Measurements from ENCODE around the gene OR6M1. TPM values are rescaled to one million over a fixed set of nuclear protein-coding genes. Genes with fewer than 3 reads are reported as not detected.

The OR6M1 gene
- total and polyA plus RNA-seq, 4 donors = not detected

DNA sequence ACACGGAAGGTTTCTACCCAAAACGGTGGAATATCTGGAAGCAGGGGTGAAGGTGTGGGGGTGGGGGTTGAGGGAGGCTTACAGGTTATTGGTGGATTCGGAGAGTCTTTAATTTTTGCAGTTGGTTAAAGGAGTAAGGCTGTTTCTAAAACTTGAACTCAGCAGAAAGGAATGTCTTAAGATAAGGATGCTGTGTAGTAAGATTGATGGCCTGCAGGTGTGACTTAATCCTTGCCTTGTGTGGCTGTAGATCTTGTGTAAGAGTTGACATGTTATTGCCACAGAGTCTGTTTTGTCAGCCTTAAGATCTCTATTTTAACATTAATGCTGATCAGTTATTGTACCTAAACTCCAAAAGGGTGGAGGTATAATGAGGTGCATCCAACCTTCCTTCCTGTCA lies 16.4 kb upstream of the OR6M1 start:
- Histone ChIP-seq H3K9me3 (ENCODE audit: control insufficient read depth, insufficient read depth, low read length) (no peaks in the 10 kb centered on the region), H3K4me3 (ENCODE audit: low read depth, low read length) (no peak overlapping the region), H3K4me1 (ENCODE audit: control insufficient read depth, insufficient read depth, low read length) (no peaks in the 10 kb centered on the region), H3K36me3 (ENCODE audit: control insufficient read depth, insufficient read depth, low read length) (no peaks in the 10 kb centered on the region), H3K27ac (ENCODE audit: low read depth, low read length) (no peak overlapping the region), H3K27me3 (ENCODE audit: control insufficient read depth, insufficient read depth, low read length) (no peaks in the 10 kb centered on the region)
- no peak for DNase-seq (ENCODE audit: low read depth in 4 of 6, low spot score in 6 of 6)
- 80% methylated on average over 3 of the region's 3 CpGs for WGBS (ENCODE audit: insufficient coverage)

DNA sequence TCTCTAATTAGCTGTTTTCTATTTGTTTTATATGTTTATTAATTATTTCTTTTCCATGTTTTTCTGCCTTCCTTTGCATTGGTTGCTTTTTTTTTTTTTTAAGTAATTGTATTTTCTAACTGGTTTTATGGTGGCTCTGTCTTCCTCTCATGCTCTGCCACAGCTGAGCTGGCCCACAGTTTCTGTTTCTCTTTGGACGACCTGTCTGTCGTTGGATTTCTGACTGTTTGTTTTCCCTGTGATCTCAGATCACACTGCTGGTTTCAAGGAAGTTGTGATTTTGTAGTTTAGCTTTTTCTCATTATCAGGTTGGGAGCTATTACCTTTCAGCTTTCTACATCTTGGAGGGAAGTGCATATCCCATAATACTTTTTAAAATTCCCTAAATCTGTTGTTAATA lies 15.9 kb upstream of the OR6M1 start:
- no peaks in the 10 kb centered on the region for H3K27me3 ChIP-seq (ENCODE audit: control insufficient read depth, insufficient read depth, low read length)
- no peak for DNase-seq (ENCODE audit: low read depth in 4 of 6, low spot score in 6 of 6)
- no peak overlapping the region for H3K27ac ChIP-seq (ENCODE audit: low read depth, low read length)
- no peaks in the 10 kb centered on the region for H3K4me1 ChIP-seq (ENCODE audit: control insufficient read depth, insufficient read depth, low read length)
- no peak overlapping the region for H3K4me3 ChIP-seq (ENCODE audit: low read depth, low read length)
- H3K36me3 ChIP-seq (ENCODE audit: control insufficient read depth, insufficient read depth, low read length) = no peaks in the 10 kb centered on the region
- no CpG with 5 or more reads among the region's 2 CpGs for WGBS (ENCODE audit: insufficient coverage)
- no peaks in the 10 kb centered on the region for H3K9me3 ChIP-seq (ENCODE audit: control insufficient read depth, insufficient read depth, low read length)

DNA sequence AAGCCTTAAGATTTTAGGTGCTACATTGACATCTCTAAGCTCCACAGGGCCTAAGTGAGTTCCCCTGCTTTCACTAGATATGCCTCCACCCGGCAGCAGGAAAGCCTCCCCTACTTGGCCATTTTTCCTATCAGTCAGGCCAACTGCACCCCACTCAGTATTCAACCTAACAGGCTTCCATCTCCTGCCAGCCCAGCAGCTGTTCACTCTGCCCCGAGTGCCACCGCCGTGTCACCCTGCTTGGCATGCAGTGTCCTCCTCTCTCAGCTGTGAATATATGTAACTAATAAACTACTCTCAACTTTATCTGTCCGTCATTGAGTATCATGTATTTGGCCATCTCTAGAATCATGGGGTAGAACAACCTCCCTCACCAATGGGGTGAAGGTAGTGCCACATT lies 9.0 kb upstream of the OR6M1 start:
- no peaks in the 10 kb centered on the region for H3K36me3 ChIP-seq (ENCODE audit: control insufficient read depth, insufficient read depth, low read length)
- H3K4me1 ChIP-seq (ENCODE audit: control insufficient read depth, insufficient read depth, low read length) = no peaks in the 10 kb centered on the region
- 75% methylated on average over 4 of the region's 5 CpGs for WGBS (ENCODE audit: insufficient coverage)
- H3K9me3 ChIP-seq (ENCODE audit: control insufficient read depth, insufficient read depth, low read length) = no peaks in the 10 kb centered on the region
- DNase-seq (ENCODE audit: low read depth in 4 of 6, low spot score in 6 of 6) = no peak
- no peak overlapping the region for H3K4me3 ChIP-seq (ENCODE audit: low read depth, low read length)
- H3K27ac ChIP-seq (ENCODE audit: low read depth, low read length) = no peak overlapping the region
- H3K27me3 ChIP-seq (ENCODE audit: control insufficient read depth, insufficient read depth, low read length) = no peaks in the 10 kb centered on the region

DNA sequence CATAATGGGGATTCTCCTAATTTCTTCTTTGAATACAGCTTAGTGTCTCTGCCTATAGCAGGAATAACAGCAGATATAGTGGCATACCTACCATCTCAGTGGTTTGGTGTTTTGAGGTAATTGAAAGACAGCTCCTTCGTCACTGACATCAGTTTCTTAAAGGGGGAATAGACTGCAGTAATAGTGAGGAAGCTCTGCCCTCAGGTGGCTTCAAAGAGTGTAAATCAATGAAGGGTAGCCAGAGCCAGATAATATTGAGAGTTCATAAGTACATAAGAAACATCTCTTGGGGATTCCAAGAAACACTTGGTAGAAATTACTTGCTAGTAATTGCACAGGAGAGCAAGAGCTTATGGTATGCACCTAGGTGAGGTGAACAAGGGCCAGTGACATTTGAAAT lies 4.4 kb downstream of the OR6M1 start:
- no peak for DNase-seq (ENCODE audit: low read depth in 4 of 6, low spot score in 6 of 6)
- H3K9me3 ChIP-seq (ENCODE audit: control insufficient read depth, insufficient read depth, low read length) = no peaks in the 10 kb centered on the region
- H3K36me3 ChIP-seq (ENCODE audit: control insufficient read depth, insufficient read depth, low read length) = no peaks in the 10 kb centered on the region
- no peak overlapping the region for H3K27ac ChIP-seq (ENCODE audit: low read depth, low read length)
- no peak overlapping the region for H3K4me3 ChIP-seq (ENCODE audit: low read depth, low read length)
- no peaks in the 10 kb centered on the region for H3K4me1 ChIP-seq (ENCODE audit: control insufficient read depth, insufficient read depth, low read length)
- WGBS (ENCODE audit: insufficient coverage) = 29% methylated on average over 1 of the region's 1 CpG
- no peaks in the 10 kb centered on the region for H3K27me3 ChIP-seq (ENCODE audit: control insufficient read depth, insufficient read depth, low read length)

DNA sequence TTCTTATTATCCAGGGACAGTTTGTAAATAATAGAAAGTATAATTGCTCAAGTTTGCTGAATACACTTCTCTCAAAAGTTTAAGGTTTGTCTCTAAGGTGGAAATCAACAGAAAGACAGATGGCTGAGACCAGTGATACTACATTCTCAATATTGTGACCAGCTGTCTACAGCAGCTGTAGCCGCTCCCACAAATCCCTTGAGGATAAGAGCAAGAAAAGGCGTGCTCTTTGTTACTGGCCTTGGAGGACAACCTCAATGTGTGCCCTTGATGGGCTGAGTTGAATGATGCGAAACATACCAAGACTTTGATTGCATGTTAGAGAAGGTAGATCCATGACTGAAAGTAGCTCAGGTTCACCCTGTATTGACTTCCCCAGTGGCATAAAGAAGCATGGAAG lies 6.1 kb downstream of the OR6M1 start:
- H3K27ac ChIP-seq (ENCODE audit: low read depth, low read length) = no peak overlapping the region

DNA sequence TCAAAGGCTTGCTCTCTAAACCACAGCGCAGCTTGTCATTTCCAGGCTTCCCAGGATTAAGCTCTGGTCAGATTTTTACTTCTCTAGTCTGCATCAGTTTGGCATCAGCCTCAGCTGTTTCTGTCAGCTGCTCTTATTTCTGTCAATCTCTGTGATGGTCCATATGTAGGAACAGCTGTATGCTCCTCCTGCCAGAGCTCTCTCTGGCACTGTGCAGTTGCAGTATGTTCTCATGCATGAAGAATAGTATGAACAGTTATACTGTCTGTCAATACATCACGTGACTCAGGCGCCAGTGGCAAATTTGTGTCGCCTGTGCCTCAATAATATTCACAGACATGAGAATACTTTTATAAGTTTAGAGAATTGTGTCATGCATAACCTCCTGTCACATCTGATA lies 6.7 kb downstream of the OR6M1 start:
- Histone ChIP-seq H3K4me3 (ENCODE audit: low read depth, low read length) (no peak overlapping the region), H3K36me3 (ENCODE audit: control insufficient read depth, insufficient read depth, low read length) (no peaks in the 10 kb centered on the region), H3K27ac (ENCODE audit: low read depth, low read length) (no peak overlapping the region), H3K27me3 (ENCODE audit: control insufficient read depth, insufficient read depth, low read length) (no peaks in the 10 kb centered on the region), H3K9me3 (ENCODE audit: control insufficient read depth, insufficient read depth, low read length) (no peaks in the 10 kb centered on the region), H3K4me1 (ENCODE audit: control insufficient read depth, insufficient read depth, low read length) (no peaks in the 10 kb centered on the region)
- no CpG with 5 or more reads among the region's 4 CpGs for WGBS (ENCODE audit: insufficient coverage)
- DNase-seq (ENCODE audit: low read depth in 4 of 6, low spot score in 6 of 6) = peak in 2 of 6 donors; percentile 79 to 88

More for the DNA sequence above, 6.1 kb downstream of the OR6M1 start:
- H3K4me3 ChIP-seq (ENCODE audit: low read depth, low read length) = no peak overlapping the region
- H3K27me3 ChIP-seq (ENCODE audit: control insufficient read depth, insufficient read depth, low read length) = no peaks in the 10 kb centered on the region
- WGBS (ENCODE audit: insufficient coverage) = 78% methylated on average over 2 of the region's 3 CpGs
- H3K4me1 ChIP-seq (ENCODE audit: control insufficient read depth, insufficient read depth, low read length) = no peaks in the 10 kb centered on the region
- DNase-seq (ENCODE audit: low read depth in 4 of 6, low spot score in 6 of 6) = peak in 1 of 6 donors; percentile 8
- H3K9me3 ChIP-seq (ENCODE audit: control insufficient read depth, insufficient read depth, low read length) = no peaks in the 10 kb centered on the region
- no peaks in the 10 kb centered on the region for H3K36me3 ChIP-seq (ENCODE audit: control insufficient read depth, insufficient read depth, low read length)

DNA sequence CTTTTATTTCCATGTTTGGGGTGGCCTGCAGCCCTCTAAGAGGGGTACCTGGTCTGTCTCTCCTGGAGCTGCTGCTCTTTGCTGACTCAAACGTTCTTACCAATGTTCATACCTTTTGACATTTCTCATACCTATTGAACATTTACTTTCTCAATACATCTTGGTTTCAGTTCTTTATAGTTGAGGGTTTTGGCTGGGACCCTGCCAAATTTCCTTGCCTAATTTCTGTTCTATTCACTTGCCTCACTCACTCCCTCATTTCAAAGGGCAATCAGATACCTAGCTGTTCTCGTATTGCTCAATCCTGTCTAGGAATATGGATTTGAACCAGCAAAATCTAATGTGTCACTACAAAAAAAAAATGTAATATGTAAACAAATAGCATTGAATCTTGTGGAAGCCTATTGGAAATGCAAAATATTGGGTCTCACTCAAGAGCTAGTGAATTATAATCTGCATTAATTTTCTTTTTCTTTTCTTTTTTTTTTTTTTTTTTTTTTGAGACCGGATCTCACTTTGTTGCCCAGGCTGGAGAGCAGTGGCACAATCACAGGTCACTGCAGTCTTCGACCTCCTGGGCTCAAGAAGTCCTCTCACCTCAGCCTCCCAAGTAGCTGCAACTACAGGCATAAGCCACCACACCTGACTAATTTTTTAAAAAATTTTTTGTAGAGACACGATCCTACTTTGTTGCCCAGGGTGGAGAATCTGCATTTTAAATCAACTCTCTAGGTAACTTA lies 7.5 kb downstream of the OR6M1 start:
- no peak for DNase-seq (ENCODE audit: low read depth in 4 of 6, low spot score in 6 of 6)
- H3K4me1 ChIP-seq (ENCODE audit: control insufficient read depth, insufficient read depth, low read length) = no peaks in the 10 kb centered on the region

DNA sequence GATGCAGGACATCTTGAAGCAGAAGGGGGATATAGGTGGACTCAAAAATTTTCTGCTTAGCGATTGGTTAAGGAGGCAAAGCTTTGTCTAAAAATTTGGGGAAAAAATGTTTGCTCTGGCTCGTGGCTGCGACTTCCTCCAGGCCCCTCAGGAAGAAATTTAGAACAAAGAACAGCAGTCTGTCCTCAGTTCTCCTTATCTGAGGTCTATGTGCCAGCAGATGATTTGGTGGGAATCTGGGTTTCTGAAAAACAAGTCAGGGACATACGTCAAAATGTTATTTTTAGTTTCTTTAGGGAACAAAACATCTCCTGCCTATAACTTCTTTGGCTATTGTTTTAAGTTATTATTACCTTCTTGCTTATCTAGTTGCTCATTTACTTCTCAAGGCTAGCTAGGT lies 8.1 kb downstream of the OR6M1 start:
- WGBS (ENCODE audit: insufficient coverage) = 100% methylated on average over 3 of the region's 4 CpGs

More for the DNA sequence above, 7.5 kb downstream of the OR6M1 start:
- H3K9me3 ChIP-seq (ENCODE audit: control insufficient read depth, insufficient read depth, low read length) = no peaks in the 10 kb centered on the region
- no peak overlapping the region for H3K27ac ChIP-seq (ENCODE audit: low read depth, low read length)
- WGBS (ENCODE audit: insufficient coverage) = no CpG with 5 or more reads among the region's 5 CpGs
- no peaks in the 10 kb centered on the region for H3K27me3 ChIP-seq (ENCODE audit: control insufficient read depth, insufficient read depth, low read length)
- no peaks in the 10 kb centered on the region for H3K36me3 ChIP-seq (ENCODE audit: control insufficient read depth, insufficient read depth, low read length)
- H3K4me3 ChIP-seq (ENCODE audit: low read depth, low read length) = no peak overlapping the region

DNA sequence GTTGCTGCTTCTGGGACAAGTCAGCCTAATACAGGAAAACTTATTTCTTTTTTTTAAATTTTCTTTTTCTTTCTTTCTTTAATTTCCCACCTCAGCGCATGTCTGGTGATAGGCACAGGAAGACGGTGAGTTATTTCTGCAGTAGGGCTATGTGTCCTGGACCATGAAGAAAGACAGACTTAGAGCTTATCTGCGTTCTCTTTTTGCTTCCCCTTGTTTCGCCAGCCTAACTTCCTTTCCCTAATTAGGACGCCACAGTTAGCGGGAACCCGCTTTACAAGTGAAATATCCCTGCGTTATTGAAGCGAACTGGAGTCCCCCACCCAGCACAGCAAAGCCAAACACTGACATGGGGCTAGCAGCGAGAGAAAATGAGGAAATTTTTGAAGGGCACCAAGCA lies 8.6 kb downstream of the OR6M1 start:
- Histone ChIP-seq H3K9me3 (ENCODE audit: control insufficient read depth, insufficient read depth, low read length) (no peaks in the 10 kb centered on the region), H3K4me1 (ENCODE audit: control insufficient read depth, insufficient read depth, low read length) (no peaks in the 10 kb centered on the region), H3K27me3 (ENCODE audit: control insufficient read depth, insufficient read depth, low read length) (no peaks in the 10 kb centered on the region), H3K4me3 (ENCODE audit: low read depth, low read length) (no peak overlapping the region), H3K27ac (ENCODE audit: low read depth, low read length) (no peak overlapping the region), H3K36me3 (ENCODE audit: control insufficient read depth, insufficient read depth, low read length) (no peaks in the 10 kb centered on the region)
- no peak for DNase-seq (ENCODE audit: low read depth in 4 of 6, low spot score in 6 of 6)
- WGBS (ENCODE audit: insufficient coverage) = 82% methylated on average over 8 of the region's 10 CpGs

More for the DNA sequence above, 8.1 kb downstream of the OR6M1 start:
- no peaks in the 10 kb centered on the region for H3K27me3 ChIP-seq (ENCODE audit: control insufficient read depth, insufficient read depth, low read length)
- no peak overlapping the region for H3K4me3 ChIP-seq (ENCODE audit: low read depth, low read length)
- no peaks in the 10 kb centered on the region for H3K4me1 ChIP-seq (ENCODE audit: control insufficient read depth, insufficient read depth, low read length)
- H3K36me3 ChIP-seq (ENCODE audit: control insufficient read depth, insufficient read depth, low read length) = no peaks in the 10 kb centered on the region
- H3K9me3 ChIP-seq (ENCODE audit: control insufficient read depth, insufficient read depth, low read length) = no peaks in the 10 kb centered on the region
- no peak overlapping the region for H3K27ac ChIP-seq (ENCODE audit: low read depth, low read length)
- no peak for DNase-seq (ENCODE audit: low read depth in 4 of 6, low spot score in 6 of 6)

DNA sequence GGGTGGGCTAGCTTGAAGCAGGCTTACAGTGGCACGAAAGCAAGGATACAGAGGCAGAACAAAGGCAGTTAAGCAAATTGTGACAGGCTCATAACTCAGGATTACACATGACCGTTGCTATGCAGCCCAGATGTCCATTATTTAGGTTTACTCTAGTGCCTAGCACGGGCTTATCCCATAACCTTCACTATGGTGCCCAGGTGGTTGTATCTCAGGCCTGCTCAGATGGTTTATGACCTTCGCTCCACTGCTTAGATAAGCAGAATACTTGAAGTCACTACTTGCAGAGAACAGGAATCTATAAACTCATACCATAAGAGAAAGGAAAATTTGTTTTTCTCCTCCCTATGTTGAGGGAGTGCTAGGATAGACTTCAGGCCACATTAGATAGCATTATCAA lies 9.0 kb downstream of the OR6M1 start:
- WGBS (ENCODE audit: insufficient coverage) = 21% methylated on average over 3 of the region's 4 CpGs
- Histone ChIP-seq H3K9me3 (ENCODE audit: control insufficient read depth, insufficient read depth, low read length) (no peaks in the 10 kb centered on the region), H3K4me3 (ENCODE audit: low read depth, low read length) (no peak overlapping the region), H3K4me1 (ENCODE audit: control insufficient read depth, insufficient read depth, low read length) (no peaks in the 10 kb centered on the region), H3K27ac (ENCODE audit: low read depth, low read length) (no peak overlapping the region), H3K36me3 (ENCODE audit: control insufficient read depth, insufficient read depth, low read length) (no peaks in the 10 kb centered on the region), H3K27me3 (ENCODE audit: control insufficient read depth, insufficient read depth, low read length) (no peaks in the 10 kb centered on the region)
- DNase-seq (ENCODE audit: low read depth in 4 of 6, low spot score in 6 of 6) = peak in 1 of 6 donors; percentile 36
